Measurements from ENCODE around the gene ITPA.
A peak's percentile ranks its signal among the peaks of the same experiment; 100 is the strongest.
"Not testable (repeated sequence)": the region's sequence is repeated elsewhere in the genome, so short reads cannot be mapped to it uniquely, and the experiment has no call there.

The ITPA gene

DNA sequence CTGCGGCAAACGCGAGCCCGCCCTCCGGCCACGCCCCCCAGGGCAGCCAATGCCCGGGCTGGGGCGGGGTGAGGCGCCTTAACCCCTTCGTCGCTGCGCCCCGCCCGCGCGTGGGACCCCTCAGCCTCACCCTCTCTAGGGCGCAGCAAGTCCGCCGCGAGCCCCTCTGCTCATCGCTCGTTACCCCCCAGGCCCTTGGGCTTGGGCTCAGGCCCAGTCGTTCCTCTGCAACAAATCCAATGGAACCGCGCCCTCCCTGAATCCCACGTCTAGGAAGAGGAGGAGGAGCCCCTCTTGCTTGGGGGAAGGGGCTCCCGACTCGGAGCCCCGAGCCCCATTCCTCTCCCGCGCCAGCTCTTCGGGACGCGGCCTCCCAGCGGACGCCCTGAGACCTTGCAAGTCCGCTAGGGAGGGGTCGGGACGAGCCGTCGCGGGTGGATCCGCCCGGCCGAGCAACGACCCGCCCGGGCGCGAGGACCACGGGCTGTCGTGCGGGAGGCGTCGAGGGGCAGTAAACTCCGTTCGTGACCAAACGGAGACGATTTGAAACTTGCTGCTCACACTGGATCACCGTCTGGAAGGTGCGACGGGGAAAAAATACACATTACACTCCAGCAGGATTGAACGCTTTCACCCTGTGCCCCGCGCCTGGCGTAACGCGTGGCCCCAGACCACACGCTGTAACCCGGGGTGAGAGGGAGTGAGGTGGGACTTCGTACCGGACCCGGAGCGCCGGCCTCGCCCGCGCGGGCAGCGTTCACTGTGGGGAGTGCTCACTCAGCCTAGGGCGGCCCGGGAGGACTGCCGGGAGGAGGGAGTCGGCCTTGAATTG, 35.5 kb upstream of the ITPA start:
- DNase-seq = peak; percentile 48

DNA sequence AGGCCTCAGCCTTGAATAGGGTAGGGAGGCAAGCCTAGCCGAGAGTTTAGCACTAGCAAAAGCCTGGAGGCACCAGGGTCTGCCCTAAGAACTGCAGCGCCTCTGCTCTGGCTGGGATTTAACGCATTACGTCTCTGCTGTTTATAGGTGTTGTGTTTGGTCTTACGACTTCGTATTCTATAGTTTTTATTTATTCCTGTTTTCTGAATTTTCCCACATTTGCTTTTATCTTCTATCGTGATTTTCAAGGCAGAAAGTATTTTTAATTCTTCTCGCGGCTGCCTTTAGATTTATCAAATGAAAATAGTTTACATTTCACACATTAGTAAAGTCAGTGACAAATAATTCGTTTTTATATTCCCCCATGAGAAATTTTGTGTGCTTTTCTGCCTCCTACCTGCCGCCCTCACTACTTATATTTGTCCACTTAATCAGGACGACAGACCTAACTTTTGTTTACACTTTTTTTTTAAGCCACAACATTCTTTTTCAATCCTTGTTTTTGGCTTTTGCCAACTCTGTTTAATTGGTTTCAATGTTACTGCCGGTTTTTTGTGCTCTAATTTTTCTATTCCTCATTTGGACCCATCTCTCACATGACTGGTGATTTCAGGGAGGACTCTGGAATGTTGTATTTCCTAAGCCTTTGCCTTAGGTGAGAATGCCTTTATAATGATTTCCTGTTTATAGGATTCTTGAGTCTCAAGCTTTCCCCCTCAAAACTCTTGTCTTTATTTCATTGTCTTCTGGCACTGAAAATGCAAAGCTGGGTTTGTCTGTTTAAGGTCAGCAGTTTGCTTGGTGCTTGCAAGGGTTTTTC, 34.6 kb upstream of the ITPA start:
- DNase-seq = peak; percentile 12

DNA sequence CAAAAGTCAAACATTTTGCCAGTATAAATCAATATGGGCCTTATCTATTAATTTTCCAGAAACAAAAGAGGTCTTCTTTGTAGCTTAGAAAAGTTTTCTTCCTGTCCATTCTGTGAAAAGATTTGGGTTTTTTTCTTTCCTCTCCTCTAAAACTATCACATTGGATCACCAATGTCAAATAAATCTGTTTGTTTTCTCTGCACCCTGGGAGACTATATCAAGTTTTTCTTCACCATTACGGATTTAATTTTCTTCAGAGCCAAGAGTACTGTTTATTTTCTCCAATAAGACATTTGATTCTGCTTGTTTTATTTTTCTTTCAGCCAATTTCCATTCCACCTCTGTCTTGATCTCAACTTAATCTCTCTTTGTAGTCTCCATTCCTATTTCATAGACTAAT, 34.0 kb upstream of the ITPA start:
- no peak for DNase-seq

DNA sequence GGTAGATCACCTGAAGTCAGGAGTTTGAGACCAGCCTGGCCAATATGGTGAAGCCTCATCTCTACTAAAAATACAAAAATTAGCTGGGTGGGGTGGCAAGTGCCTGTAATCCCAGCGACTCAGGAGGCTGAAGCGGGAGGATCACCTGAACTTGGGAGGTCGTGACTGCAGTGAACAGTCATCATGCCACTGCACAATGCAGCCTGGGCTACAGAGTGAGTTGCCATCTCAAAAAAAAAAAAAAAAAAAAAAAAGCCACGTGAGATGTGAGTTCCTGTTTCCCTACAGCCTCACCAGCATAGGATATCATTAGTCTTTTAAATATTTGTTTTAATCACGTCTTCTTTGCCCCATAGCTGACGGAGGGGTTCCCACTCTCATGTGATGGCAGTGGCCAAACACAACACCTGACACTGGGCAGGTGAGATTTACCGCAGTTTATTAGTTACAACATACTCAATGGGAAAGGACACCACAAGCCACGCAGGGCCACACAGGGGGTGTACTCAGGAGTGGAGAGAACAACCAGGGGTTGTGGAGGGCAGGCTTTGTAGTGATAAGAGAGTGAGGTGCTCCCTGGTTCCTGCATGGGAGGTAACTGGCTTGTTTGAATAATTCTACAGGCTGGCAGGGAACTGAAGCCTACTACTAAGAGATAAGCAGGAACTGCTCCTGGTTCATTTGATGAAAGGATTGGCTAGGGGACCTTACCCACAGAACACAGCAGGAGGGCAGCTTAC, 31.4 kb upstream of the ITPA start:
- no peak for DNase-seq

DNA sequence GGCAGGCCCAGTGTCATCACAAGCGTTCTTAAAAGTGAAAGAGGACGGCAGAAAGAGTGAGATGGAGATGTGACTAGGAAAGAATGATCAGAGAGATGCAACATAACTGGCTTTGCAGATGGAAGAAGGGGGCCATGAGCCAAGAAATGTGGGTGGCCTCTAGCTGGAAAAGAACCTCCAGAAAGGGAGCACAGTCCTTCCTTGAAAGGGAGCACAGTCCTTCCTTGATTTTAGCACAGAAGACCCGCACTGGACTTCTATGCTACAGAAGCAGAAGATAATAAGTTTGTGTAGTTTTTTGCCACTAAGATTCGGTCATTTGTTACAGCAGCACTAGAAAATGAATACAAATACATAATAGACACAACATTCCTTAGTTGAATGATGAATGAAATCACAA, 29.0 kb upstream of the ITPA start:
- DNase-seq = no peak

DNA sequence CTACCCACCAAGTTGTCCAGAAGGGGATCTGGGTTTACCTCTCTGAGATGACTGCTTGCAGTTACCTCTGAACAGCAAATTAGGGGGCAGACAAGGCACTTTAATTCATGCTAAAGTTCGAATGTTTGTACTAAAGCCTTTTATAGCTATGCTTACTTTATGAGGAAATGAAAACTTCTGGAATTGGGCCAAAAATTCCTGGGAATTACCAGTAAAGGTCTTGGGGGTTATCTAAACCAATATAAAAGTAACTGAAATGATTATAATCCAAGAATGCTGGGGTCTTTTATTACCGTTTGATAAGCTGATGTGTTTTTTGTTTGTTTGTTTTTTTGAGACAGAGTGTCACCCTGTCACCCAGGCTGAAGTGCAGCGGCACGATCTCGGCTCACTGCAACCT, 28.0 kb upstream of the ITPA start:
- no peak for DNase-seq

DNA sequence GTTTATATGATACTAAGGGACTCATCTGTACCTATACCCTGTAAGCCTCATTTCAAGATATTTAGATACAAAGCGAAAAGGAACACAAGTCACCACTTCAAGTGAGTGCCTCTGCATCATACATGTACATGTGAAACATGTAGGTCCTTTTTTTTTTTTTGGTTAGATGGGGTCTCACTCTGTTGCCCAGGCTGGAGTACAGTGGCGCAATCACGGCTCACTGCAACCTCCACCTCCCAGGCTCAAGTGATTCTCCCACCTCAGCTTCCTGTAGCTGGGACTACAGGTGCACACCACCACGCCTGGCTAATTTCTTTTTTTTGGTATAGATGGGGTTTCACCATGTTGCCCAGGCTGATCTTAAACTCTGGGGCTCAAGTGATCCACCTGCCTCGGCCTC, 26.9 kb upstream of the ITPA start:
- not testable (repeated sequence) for DNase-seq

DNA sequence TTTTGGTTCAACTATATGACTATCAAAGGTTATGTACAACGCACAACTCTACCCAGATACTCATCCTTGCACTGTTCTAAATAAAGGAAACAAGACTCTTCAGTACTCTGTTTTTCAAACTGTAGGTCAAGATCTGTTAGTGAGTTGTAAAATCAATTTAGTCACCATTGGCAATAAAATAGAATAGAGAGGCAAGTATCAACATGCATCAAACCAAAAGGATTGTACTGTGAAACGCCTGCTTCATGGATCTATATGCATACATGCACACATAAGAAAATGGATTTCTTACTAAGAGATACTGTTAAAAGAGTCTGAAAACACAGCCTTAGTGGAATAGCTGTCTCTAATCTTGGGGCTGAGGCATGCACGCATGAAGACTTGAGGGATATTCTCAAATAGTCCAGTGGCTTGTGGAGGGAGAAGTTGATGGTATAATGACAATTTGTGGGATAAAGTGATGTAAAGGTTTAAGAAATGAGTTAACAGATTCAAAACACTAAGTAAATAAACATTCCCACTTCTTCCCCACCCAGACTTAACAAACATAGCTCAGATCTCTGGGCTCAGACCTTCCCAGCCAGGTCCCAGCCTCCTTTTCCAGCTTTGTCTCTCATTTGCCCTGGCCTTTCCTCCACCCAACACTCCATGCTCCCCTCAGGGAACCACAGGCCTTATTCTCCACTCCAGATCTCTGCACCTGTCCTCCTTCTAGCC, 25.2 kb upstream of the ITPA start:
- no peak for DNase-seq

DNA sequence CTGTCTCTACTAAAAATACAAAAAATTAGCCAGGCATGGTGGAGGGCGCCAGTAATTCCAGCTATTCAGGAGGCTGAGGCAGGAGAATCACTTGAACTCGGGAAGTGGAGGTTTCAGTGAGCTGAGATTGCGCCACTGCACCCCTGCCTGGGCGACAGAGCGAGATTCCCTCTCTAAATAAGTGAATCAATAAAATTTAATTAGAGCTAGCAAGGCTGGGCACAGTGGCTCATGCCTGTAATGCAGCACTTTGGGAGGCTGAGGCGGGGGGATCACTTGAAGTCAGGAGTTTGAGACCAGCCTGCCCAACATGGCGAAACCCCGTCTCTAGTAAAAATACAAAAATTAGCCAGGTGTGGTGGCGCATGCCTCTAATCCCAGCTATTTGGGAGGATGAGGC, 21.4 kb upstream of the ITPA start:
- DNase-seq = not testable (repeated sequence)

DNA sequence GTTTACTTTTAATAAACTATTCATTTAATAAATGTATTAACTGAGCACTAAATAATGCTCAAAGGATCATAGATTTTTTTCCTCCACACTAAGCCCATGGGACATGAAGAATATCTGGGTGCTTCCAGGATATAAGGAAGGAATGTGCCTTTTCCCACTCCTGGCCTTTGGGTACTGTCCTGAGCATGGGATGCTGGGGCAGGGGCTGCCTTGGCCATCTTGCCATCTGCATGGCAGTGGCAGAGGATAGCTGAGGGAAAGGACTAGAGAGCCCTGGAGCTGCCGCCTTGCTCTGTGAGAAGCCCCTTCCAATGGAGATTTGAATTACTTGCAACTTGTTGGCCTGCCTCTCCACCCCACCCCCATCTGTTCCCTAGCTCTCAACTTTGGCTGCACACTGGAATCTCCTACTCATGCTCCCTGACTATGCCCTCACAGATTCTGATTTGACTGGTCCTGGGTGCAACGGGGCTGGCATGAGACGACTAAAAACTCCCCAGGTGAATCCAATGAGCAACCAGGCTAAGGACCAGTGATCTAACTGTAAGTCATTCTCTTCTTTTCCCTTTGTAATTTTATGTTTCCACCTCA, 20.4 kb upstream of the ITPA start:
- DNase-seq = no peak

DNA sequence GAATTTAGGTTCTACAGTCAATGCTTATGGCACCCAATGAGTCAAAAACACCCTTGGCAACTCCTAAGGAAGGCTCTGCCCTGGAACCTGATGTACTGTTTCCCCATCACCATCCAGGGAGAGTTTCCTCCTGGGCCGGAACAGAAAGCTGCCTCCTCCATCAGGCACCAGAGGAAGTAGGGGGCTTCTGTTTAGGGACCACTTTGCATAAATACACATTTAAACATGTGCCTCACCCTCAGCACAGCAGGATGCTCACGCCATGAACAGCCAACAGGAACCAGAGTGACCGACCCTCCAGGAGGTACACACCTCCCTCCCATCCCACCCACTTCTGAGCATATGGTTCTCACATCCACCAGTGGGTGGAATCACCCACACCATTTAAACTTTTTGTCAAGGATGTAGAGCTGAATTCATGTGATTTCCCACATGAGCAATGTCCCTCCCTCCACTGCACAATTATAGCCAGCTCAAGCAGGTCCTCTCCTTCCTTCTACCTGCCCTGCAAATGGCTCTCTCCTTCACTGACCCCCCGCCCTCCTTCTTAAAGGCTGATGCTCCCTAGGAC, 19.7 kb upstream of the ITPA start:
- DNase-seq = no peak

DNA sequence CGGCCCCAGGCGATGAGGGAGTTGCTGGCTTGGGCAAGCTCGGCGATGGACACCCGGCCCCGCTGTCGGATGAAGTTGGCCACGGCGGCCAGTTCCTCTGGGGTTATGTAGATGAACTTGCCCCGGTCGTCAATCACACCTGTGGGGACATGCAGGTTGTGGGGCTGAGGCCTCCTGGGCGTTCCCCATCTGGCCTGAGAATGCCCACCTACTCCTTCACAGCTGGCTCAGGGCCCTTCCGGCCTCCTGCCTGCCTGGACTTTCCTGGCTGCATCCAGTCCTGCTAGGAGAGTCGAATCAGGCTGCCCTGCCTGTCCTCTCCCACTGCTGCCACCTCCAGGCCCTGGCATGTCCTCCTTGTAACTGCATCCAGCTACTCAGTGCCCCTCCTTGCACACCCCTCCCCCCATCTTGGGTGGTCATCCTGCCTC, 18.6 kb upstream of the ITPA start:
- DNase-seq = no peak

DNA sequence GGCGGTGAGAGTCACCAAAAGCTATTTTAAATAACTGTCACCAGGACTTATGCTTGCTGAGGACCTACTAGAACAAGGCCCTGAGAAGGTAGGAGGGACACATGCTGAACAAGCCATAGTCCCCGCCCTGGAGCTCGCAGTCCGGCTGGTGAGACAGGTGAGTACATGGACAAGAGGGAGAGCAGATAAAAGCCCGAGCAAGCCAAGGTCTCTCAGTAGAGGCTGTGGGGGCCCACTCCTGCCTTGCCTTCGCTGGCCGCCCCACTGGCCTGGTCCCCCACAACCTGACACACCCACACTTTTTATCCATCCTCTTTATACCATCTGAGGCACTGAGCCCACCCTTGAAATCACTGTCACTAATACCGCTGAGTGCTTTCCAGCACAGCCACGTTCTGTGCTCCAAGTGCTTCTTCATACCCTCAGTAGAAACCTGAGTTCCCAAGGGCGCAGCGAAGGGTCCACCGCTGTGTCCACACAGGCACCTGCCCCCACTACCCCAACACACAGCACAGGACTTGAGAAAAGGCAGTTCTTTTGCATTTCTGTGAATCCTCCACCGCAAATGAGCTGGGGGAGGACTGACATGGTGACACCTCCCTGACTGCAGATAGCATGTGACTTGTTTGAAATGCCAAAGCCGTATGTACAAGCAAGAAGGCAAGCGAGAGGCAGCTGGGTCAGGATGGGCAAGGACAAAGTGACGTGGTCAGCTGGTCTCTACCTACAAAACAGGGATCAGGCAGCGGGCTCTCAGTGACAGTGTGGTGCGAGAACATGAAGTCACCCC, 16.9 kb upstream of the ITPA start:
- DNase-seq = no peak

DNA sequence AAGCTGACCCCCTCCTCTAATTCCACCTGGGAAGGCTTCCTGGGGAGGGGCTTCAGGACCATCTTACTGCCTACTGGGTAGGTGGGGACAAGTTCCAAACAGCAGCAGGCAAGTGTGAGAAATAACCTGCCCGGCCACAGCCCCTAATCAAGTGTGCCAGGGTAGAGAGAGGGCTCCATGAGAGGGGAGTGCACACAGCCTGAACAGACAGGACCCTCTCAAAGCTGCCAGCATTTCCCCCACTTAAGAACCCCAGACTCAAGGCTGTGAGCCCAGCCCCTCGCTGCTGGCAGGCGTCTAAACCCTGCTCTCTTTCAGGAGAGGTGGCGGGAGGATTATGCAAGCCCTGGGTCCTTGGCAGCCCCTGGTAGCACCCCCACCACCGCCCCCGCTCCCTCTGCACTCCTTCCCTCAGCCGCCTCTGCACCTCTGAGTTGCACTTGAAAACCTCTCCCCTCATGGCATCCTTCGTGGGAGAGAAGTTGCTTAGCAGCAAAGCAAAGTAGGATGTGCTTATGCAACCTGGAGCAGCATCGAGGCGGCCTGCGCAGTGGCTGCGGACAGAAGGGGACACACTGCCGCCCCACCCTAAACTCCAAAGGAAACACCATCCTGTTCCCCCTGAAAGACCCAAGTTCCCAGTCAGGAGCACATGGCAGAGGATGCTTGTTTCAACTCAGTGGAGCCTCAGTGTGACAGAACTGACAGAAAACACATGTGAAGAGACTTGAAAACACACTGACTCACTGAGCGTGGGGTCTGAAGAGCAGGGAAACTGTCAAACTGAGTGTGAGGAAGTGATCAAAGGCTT, 15.3 kb upstream of the ITPA start:
- no peak for DNase-seq

DNA sequence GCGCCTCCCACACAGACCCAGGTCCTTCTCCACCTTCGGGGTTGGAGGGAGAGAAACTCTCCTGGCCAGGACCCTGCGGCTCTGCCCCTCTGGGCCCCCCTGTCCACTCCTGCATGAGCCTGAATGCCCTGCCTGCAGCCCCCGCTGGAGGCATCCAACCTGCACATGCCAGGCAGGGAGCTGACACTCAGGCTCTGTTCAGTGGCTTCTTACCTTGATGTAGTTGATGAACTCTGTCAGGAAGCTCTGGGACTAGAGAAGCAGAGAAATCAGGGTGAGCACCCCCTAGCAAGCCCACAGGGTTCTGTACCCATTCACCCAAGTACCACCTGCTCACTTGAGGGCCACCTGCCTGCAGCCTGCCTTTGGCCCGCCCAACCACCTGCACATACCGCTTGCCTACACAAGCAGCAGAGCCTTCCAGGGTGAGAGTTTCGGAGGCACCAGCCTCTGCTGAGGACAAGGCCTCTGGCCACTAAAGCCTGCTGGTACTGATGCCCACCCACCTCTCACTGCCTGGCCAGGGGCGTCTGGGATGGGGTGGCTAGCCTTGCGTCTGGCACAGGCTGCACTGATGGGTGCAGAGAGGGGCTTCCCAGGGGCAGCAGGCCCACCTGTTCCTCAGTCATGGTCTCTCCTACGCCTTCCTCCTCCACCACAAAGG, 14.5 kb upstream of the ITPA start:
- DNase-seq = no peak

DNA sequence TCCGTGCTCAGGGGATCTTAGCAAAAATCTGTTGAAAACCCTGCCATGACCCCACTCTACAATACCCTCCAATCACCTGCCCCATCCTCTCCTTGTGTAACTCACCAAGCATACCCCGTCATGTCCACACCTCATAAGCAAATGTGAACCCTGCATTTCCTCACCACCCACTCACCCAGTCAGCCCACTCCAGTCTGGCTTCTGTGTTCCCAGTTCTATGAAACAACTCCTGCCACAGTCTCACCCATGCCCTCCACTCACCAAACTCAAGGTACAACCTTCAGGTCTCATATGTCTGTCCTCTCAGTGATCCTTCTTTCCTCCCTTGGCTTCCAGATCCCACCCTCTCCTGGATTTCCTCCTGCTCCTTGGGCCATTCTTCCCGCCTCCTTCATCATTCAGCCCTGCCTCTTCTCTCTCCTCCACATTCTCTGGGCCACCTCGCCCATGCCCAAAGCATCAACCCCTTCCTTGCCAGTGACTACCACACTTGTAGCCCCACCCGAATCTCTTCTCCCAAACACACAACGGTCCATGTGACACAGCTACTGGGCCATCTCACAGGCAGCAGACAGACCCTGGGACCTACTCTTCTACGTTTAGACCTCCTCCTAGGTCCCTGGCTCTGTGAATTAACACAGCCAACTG, 13.6 kb upstream of the ITPA start:
- DNase-seq = no peak

DNA sequence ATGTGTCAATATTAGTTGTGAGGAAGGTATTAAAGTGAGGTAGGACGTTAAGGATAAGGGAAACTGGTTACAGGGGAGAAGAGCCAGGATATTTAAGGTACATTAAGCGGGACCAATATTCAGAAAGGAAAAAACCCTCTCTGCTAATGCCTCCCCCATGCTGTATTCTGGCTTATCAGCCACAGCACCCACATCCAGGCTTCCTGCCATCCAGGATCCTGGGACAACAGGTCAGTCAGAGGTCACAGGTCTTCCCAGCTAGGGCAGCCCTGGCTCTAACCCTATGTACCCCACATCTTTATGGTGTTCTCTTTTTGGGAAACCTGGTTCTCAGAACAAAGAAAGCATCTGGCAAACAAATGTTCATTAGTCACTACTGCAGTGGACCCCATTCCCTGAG, 10.1 kb upstream of the ITPA start:
- no peak for DNase-seq

DNA sequence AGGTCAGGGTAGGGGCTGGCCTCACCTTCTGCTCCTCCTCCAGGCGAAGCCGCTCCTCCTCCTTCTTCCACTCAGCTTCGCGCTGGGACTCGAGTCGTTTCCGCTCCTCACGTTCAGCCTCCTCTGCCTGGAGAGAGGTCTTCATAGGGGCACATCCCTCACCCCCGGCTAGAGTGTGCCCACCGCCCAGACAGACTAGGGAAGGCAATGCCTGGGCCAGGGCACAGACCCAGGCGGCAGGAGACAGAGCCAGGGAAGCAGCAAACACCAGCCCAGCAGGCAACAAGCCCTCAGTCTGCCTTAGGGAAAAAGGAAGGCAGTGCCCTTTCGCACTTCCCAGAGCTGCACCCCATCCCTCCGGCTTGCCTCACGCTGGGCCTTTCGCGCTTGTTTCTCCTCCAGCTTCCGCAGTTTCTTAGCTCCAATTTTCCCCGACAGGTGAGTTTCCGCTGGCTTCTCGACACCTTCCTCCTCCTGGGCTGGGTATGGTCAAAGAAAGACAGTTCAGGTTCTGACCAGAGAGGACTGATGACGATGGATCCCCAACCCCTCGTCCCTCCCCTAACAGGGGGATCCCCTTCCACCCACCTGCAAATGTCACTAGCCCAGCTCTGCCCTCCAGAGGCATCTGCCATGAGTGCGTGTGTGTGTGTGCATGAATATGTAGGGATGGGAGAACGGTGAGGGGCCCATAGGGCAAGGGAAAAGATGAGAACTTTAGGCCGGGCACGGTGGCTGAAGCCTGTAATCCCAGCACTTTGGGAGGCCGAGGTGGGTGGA, 9.1 kb upstream of the ITPA start:
- DNase-seq = no peak

DNA sequence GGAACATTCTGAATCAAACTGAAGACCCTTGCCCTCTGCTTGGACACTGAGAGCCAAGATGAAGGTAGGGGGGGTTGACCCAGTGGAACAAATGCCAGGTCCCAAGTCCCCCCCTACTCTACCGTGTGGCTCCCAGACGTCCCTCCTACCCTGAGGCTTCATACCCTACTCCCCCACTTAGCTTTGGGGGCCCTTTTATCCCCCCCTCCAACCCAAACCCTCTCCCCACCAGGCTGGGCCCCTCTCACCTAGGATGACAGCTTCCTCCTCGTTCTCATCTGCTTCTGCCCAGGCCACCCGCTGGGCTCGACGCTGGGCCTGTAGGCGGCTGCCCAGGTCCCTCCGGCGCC, 6.4 kb upstream of the ITPA start:
- no peak for DNase-seq

Data from NCI-H226 (cell line).